NCI-H2227 (cell line): Measurements from ENCODE around the gene ITPA.
"Not testable (repeated sequence)": the region's sequence is repeated elsewhere in the genome, so short reads cannot be mapped to it uniquely, and the experiment has no call there.

Source experiments
- DNase-seq: peaks from one replicate; lab custom pipeline; 2025; ENCODE audit not compliant: unreplicated experiment; lab: John Stamatoyannopoulos, UW

Gene ITPA

GRCh38 chr20:3199206-3199605, 10.1 kb upstream of the ITPA start:
- DNase-seq, result no peak

DNA sequence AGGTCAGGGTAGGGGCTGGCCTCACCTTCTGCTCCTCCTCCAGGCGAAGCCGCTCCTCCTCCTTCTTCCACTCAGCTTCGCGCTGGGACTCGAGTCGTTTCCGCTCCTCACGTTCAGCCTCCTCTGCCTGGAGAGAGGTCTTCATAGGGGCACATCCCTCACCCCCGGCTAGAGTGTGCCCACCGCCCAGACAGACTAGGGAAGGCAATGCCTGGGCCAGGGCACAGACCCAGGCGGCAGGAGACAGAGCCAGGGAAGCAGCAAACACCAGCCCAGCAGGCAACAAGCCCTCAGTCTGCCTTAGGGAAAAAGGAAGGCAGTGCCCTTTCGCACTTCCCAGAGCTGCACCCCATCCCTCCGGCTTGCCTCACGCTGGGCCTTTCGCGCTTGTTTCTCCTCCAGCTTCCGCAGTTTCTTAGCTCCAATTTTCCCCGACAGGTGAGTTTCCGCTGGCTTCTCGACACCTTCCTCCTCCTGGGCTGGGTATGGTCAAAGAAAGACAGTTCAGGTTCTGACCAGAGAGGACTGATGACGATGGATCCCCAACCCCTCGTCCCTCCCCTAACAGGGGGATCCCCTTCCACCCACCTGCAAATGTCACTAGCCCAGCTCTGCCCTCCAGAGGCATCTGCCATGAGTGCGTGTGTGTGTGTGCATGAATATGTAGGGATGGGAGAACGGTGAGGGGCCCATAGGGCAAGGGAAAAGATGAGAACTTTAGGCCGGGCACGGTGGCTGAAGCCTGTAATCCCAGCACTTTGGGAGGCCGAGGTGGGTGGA, 9.1 kb upstream of the ITPA start:
- no peak for DNase-seq

- no peak for DNase-seq
These were observed 6.4 kb upstream of the ITPA start for GRCh38 chr20:3202965-3203314.

DNA sequence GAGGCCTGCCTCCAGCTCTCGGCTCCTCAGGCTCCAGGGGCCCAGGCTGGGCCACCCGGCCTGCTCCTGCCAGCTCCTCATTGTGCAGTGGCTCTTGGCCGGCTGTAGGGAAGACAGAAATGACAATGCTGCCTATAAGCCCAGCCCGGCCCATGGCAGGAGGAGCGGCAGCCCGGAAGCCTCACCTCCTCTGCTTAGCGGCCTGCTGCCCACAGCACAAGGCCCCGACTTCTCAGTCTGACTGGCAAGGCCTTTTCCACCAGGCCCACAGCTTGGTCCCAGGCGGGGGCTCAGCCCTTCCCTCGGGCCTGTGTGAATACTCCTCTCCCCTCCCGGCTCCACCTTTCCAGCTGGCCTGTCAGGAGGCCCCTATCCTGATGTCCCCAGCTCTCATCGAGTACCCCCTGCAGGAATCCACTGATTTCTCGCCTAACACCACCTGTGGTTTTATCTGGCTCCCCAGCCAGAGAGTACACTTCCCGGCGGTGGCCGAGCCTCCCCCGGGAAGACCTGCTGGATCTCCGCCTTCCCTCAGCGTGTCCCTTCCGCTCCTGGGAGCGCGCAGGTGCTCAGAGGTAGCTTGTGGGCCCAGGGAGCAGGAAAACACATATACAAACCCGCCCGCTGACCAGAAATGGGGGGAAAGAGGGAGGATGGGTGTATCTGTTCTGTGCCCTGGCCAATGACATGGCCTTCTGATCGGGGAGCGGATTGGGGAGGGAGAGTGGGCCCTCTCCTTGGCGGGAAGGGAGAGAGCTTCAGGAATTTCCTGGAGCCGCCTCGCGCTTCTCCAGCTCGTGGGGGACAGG, 5.8 kb upstream of the ITPA start:
- DNase-seq, result peak; percentile 61

DNA sequence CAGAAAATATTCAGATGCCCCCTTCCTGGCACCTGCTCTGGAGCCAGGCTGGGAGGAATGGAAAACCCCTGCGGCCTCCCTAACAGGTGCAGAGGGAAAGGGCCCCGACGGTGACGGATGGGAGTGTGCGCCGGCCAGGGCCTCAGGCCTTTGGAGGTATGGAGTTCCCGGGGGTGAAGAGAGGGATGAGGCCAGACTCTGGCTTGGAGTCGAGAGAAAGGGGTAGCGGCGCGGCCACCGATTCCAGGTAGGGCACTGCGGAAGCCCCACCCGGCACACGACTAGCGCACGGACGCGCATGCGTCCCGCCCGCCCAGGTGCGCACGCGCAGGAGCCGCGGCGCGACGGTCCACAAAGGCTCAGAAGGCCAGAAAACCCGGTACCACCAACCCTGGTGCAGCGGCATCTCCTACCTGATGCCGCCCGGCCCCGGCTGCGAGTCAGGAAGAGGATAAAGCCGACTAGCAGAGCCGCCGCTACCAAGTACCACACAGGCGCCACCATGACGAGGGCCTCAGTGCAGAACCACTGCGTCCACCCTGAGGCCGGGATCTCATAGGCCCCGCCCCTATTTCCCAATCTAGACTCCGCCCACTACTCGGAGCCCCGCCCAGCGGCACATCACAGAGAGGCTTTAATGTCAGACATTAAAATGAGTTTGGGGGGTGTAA, 5.0 kb upstream of the ITPA start, which contains the start of gene DDRGK1:
DDRGK1 (minus strand) TSS at position 559 of the 671 bp plus-strand sequence; CDS start at position 504, 55 bp downstream.
- peak; percentile 91 for DNase-seq

DNA sequence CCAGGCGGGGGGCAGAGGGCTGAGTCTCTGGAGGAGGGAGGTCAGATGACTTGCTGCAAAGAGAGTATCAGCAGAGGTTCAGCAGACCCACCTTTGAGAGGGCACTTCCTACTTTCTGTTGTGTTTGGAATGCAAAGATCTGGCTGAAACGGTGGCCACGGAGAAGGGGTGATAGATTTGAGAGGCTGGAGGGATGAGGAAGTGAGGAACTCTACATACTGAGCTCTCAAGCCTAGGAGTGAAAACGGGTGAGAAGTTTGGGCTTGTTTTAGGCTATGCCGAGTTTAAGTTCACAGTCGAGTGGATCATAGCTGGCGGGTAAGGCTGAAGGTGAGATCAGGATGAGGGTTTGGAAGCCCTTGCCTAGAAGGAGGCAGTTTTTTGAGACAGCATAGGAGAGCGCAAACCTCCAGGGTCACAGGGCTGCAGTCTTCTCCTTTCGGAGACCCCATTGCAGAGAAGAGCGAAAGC, 477 bp upstream of the ITPA start:
- DNase-seq, result no peak

GRCh38 chr20:3209946-3210317, 634 bp downstream of the ITPA start:
- no peak for DNase-seq

DNA sequence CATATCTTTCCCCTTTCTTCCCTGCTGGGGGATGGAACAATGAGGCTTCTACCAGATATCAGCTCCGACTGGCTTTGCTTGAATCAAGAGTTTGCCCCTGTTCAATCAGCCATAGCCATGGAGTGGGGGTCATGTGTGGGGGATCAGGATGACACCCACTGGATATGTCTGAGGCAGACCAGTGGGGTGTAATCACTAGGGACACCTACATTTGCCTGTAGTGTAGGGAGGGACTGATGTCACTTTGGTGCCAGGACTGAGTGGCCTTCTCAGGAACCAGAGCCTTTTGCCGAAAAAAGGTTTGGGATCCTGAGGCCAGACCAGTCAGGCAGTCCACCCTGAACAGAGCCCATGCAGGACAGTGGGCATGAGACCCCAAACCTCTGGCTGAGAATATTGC, 1.0 kb downstream of the ITPA start:
- DNase-seq, result no peak

GRCh38 chr20:3213226-3213625, 3.9 kb downstream of the ITPA start:
- DNase-seq, result no peak

GRCh38 chr20:3215359-3215917, 6.1 kb downstream of the ITPA start:
- not testable (repeated sequence) for DNase-seq

DNA sequence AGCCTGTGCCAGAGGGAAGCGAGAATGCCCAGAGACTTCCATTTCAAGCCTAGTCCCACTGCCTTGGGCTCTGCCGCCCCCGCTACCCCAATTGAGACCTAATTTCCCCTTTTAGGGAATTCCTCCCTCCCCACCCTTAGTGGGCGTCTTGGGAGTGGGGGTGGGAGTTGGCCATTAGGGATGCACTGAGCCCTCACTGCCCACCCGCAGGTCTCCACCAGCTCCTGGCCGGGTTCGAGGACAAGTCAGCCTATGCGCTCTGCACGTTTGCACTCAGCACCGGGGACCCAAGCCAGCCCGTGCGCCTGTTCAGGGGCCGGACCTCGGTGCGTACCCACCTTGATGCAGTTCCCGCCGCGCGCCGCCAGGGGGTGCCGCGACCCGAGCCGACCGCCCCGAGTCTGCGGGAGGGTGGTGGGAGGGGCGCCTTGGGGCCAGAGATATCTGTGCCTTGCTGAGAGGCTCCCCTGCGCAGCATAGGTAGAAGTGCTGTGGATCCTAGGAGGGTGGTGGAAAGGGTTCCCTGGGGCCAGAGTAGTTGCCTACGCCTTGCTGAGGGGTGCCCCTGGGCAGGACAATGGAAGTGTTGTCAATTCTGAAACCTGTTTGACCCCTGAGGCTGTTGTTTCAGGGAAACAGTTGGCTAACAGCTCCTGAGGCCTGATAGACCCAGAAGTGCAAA, 9.2 kb downstream of the ITPA start:
- peak; percentile 70 for DNase-seq

GRCh38 chr20:3221398-3222226, 12.3 kb downstream of the ITPA start:
- DNase-seq, result no peak

GRCh38 chr20:3222635-3223600, 13.6 kb downstream of the ITPA start:
- no peak for DNase-seq

GRCh38 chr20:3223651-3223993, 14.3 kb downstream of the ITPA start:
- no peak for DNase-seq

- no peak for DNase-seq
These were observed 14.8 kb downstream of the ITPA start for GRCh38 chr20:3223994-3224680.

DNA sequence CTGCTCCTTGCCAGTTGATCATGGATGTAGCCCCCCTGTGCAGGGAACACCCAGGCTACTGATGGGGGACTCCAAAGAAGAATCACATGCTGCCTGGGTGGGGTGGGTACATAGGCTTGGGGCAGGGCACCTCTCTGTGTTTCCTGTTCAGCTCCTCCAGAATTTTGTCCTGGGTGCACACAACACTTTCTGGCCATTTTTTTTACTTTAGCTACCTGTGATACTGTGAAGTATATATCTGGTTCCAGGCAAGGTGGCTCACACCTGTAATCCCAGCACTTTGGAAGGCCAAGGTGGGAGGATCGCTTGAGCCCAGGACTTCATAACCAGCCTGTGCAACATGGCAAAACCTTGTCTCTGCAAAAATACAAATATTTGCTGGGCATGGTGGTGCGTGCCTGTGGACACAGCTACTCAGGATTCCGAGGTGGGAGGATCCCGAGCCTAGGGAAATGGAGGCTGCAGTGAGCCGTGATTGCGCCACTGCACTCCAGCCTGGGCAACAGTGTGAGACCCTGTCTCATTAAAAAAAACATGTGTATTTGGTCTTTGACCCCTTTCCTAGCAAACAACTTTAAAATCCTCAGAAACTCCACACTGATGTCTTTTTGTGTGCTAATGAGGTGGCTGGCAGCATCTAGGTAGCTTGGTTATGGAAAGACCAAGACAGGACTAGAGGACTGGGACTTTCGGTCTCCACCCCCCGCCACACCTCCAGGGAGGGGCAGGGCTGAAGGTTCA, 15.6 kb downstream of the ITPA start:
- no peak for DNase-seq

GRCh38 chr20:3226093-3226492, 16.8 kb downstream of the ITPA start:
- no peak for DNase-seq

DNA sequence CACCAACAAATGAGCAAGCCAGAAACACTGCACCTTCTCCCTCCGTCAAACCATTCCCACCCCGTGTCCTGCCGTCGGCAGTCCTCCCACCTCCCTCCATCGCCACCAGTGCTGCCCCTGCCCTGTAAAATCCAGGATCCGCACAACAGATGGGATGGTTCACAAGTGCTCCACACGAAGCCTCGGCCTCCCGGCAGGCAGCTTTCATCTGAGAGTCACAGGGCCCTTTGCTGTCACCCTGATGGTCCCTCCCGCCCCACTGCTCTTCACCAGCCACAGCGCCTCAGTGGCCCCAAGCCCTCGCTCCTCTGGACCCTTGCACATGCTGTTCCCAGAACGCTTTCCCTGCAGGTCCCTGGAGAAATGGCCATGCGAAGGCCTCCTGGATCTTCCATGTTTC, 17.6 kb downstream of the ITPA start:
- no peak for DNase-seq
